SIG-M5 (cell line): ENCODE measurements around the gene RFPL4AL1.
"Not testable (repeated sequence)": the region's sequence is repeated elsewhere in the genome, so short reads cannot be mapped to it uniquely, and the experiment has no call there.

Experiments used
- DNase-seq: peaks from one replicate; lab custom pipeline; 2025; lab: John Stamatoyannopoulos, UW

The RFPL4AL1 gene

GRCh38 chr19:55768818-55769217, at the start of gene RFPL4AL1:
Gene RFPL4AL1 (plus strand): TSS chr19:55769118. CDS start chr19:55771805, 2,687 bp downstream.
- not testable (repeated sequence) for DNase-seq

DNA sequence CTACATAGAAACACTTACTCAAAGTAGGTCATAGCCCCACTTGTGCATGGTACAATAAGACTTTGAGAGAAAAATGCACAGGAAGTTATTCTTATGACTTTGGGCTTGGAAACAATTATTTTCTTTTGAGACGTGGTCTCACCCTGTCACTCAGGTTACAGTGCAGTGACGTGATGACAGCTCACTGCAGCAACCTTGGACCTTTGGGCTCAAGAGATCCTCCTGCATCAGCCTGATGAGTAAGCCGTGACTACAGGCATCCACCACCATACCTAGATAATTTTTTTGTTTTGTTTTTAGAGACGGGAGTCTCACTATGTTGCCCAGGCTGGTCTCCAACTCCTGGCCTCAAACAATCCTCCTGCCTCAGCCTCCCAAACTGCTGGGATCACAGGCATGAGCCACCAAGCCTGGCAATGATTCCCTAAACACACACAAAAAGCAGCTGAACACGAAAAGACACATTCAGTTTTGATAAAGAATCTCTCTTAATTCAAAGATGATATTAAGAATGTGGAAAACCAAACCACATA, 48.6 kb upstream of the RFPL4AL1 start:
- DNase-seq = no peak

DNA sequence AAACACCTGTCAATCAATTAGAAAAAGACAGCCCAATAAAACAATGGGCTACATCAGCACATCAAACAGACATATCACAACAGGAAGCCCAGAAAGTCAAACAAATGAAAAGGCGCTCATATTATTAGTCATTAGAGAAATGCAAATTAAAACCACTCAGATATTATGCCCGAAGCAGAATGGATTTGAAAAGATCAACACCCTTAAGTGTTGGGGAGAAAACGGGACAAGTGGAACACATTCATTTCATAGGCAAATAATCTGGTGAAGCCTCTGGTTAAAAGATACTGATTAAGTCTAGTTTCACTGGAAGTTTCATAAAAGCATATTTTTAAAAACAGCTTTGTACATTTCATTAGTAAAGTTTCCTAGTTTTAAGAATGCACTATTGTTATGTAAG, 48.1 kb upstream of the RFPL4AL1 start:
- no peak for DNase-seq

DNA sequence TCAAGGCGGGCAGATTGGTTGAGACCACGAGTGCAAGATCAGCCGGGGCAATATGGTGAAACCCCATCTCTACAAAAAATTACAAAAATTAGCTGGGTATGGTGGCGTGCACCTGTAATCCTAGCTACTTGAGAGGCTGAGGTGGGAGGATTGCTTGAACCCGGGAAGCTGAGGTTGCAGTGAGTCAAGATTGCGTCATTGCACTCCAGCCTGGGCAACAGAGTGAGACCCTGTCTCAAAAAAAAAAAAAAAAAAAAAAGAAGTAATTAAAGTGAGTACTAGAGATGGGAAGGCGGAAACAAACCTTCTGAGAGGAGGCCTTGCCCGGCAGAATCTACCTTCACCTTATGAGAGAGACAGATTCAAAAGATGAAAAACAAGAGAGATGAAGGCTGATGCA, 45.4 kb upstream of the RFPL4AL1 start:
- DNase-seq = no peak

GRCh38 chr19:55730378-55730777, 38.5 kb upstream of the RFPL4AL1 start:
- not testable (repeated sequence) for DNase-seq

- DNase-seq = no peak
These were observed 30.6 kb upstream of the RFPL4AL1 start, which contains the start of gene NLRP9 for GRCh38 chr19:55738302-55738701. Gene NLRP9 (minus strand): TSS chr19:55738402. CDS start chr19:55738374, 28 bp downstream.

DNA sequence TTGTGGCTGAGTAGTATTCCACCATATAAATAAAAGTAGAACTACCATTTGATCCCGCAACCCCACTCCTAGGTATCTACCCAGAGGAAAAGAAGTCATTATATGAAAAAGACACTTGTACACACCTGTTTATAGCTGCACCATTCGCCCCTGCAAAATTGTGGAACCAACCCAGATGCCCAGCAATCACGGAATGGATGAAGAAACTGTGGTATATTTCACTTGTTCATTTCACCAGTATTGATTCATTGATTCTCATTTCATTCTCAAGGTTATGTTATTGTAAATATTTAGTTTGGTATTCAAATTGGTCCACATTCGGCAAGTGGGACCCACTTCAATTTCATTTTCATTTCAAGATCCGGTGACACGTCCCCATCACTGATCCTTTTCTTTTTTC, 18.2 kb upstream of the RFPL4AL1 start:
- DNase-seq = no peak

- DNase-seq = no peak
These were observed 15.5 kb upstream of the RFPL4AL1 start for GRCh38 chr19:55753401-55753800.

- not testable (repeated sequence) for DNase-seq
These were observed 12.1 kb upstream of the RFPL4AL1 start for GRCh38 chr19:55756808-55757207.

- DNase-seq = not testable (repeated sequence)
These were observed 10.1 kb upstream of the RFPL4AL1 start, which contains the start of gene RFPL4A for GRCh38 chr19:55758797-55759196. Gene RFPL4A (plus strand): TSS chr19:55759097. CDS start chr19:55761801, 2,704 bp downstream.

DNA sequence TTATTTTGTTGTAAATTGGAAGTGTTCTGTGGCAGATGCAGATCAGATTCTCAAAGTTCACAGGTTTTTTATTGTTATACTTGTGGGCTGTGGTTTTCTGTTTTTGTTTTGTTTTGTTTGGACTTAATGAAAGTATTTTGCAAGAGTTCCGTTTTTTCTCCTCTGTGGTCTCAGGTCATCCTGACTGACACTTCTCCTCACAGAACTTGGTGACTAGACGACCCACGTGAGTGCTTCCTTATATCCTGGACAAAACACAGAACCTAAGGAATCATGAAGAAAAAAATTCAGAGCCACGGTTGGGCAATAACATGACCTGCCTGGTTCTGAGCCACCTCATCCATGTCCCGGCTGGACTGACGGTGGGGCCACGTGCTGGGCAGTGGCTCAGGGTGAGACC, 2.5 kb upstream of the RFPL4AL1 start:
- no peak for DNase-seq

GRCh38 chr19:55769632-55770031, 714 bp downstream of the RFPL4AL1 start:
- DNase-seq = not testable (repeated sequence)

- DNase-seq = no peak
These were observed 8.6 kb downstream of the RFPL4AL1 start for GRCh38 chr19:55777528-55777927.

DNA sequence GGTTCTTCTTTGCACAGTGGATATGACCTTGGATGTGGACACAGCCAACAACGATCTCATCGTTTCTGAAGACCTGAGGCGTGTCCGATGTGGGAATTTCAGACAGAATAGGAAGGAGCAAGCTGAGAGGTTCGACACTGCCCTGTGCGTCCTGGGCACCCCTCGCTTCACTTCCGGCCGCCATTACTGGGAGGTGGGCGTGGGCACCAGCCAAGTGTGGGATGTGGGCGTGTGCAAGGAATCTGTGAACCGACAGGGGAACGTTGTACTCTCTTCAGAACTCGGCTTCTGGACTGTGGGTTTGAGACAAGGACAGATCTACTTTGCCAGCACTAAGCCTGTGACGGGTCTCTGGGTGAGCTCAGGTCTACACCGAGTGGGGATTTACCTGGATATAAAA, 9.4 kb downstream of the RFPL4AL1 start:
- DNase-seq = no peak

- DNase-seq = no peak
These were observed 12.2 kb downstream of the RFPL4AL1 start for GRCh38 chr19:55781112-55781511.

DNA sequence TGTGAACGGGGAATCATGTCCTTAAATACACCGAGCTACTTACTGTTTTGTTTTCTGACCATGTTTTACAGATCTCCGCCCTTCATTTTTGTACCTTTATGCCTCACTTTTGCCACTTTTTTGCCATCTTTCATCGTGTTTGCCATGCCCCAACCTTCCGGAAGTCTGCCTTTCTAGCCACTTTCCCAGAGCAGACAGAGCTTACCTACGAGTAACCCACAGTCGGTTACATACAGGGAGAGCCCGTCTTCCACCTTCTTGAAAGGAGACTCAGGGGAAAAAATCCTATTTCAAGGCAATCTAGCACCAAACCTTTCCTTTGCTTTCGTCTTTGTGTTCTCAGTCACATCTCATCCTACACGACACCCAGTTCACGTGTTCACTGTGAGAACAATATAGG, 26.1 kb downstream of the RFPL4AL1 start:
- no peak for DNase-seq

DNA sequence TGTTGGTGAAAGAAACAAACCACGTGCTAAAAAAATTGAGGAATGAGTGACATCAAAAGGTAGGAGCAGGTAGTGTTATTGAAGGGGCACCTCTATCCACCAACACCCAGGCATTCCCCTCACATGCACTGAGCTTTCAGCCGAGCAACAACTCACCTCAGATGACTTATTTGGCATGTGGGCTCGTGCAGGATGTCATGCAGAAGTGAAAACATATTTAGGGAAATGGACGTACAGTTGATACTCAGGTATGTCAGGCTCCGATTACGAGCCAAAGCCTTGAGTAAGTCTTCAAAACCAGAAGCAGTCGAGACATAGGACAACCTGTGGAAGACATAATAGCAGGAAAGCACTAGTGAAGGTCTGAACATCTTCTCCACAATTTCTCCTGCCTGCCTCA, 32.5 kb downstream of the RFPL4AL1 start:
- DNase-seq = no peak

- DNase-seq = no peak
These were observed 33.4 kb downstream of the RFPL4AL1 start for GRCh38 chr19:55802281-55802680.

GRCh38 chr19:55809381-55810058, 40.6 kb downstream of the RFPL4AL1 start:
- no peak for DNase-seq

DNA sequence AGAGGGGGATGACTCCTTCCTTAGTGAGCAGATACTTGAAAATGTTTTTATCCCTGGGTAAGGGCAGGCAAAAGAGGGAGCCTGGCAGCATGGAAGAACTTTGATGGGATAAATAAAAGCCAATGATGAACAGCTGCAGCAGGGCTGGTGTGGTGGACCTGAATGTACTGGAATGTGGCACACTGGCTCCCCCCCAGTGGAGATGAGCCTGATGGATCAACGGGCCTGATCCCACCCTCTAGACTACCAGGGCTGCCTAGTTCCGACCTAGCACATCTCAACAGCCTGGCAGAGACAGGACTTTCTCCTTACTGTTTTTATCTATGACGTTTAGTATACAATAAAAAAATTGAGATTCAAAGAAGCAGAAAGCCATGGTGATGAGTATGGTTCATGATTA, 42.4 kb downstream of the RFPL4AL1 start:
- no peak for DNase-seq

DNA sequence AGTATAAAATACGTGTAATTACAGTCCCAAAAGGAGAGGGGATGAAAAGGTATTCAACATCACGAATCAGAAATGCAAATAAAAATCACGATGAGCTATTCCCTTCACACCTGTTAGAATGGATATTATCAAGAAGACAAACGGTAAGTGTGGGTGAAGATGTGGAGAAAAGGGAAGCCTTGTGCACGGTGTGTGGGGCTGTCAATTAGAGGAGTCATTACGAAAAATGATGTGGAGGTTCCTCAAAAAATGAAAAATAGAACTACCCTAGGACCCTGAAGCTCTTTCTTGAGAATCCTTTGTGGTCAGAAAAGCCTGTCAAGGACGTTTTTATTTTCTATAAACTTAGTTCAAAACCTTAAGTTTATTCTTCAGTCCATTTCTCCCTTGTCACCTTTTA, 43.5 kb downstream of the RFPL4AL1 start:
- DNase-seq = no peak

- no peak for DNase-seq
These were observed 45.0 kb downstream of the RFPL4AL1 start for GRCh38 chr19:55813906-55814305.

DNA sequence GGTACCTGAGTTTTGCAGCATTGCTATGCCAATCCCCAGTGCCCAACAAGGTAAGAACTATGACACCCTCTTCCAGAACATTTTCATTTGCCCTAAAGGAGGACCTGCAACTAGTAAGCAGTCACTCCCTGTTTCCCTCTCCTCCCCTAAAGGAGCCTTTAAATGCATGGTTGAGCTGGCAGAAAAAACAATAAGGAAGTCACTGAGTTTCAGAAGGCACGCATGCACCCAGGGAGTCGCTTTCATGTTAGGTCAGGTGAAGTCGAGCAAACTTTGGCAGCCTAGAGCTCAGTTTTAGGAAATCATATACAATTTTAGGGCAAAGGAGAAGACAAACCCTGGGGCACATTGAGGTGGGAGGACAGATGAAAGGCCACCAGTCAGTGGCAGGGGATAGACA, 51.1 kb downstream of the RFPL4AL1 start:
- DNase-seq = no peak
